Activated B cell treated with CpG ODN at 0.5 μM for 24 hours (primary cell): Measurements from ENCODE around the gene NRG3. TPM values are rescaled to one million over a fixed set of nuclear protein-coding genes. Genes with fewer than 3 reads are reported as not detected.

Experiments used
- ATAC-seq: fragments of 200-7000 bp; cut with Tn5 transposase; one replicate; pipeline ENCODE4 v1.10.0; 2021; ENCODE audit warnings: low read depth, mild to moderate bottlenecking, moderate library complexity
- CTCF ChIA-PET: fragments of 350-600 bp; sonication (Branson Sonifier 250); formaldehyde crosslinking; loops from one replicate; lab custom pipeline; 2021; ENCODE audit warnings: antibody characterized with exemption; lab: Charles Lee
- POLR2A ChIA-PET: fragments of 350-600 bp; sonication (Branson Sonifier 250); formaldehyde crosslinking; loops from one replicate; lab custom pipeline; 2021; ENCODE audit warnings: antibody characterized with exemption; lab: Charles Lee
- DNase-seq: peaks from one replicate; pipeline ENCODE4 v3.0.0; 2022
- H3K27ac Mint-ChIP-seq: one replicate; pipeline ENCODE4 v1.8.0; 2020; ENCODE audit warnings: mixed read lengths
- H3K27me3 Mint-ChIP-seq: one replicate; pipeline ENCODE4 v1.8.0; 2021; ENCODE audit warnings: mixed read lengths
- H3K36me3 Mint-ChIP-seq: one replicate; pipeline ENCODE4 v1.8.0; 2021; ENCODE audit warnings: low read depth, mixed read lengths
- H3K4me1 Mint-ChIP-seq: one replicate; pipeline ENCODE4 v1.8.0; 2021; ENCODE audit warnings: mixed read lengths
- H3K4me3 Mint-ChIP-seq: one replicate; pipeline ENCODE4 v1.8.0; 2020; ENCODE audit warnings: mild to moderate bottlenecking, mixed read lengths
- H3K9me3 Mint-ChIP-seq: one replicate; pipeline ENCODE4 v1.8.0; 2020; ENCODE audit warnings: mixed read lengths
- intact Hi-C: fragments of 100-400 bp; cut with micrococcal nuclease; formaldehyde crosslinking; loops from one replicate; pipeline ENCODE4 v1.15.1; 2024
- total RNA-seq: library from RNA; stranded (reverse); gene quantifications from 2 replicates; pipeline ENCODE4 v1.2.3, GENCODE V29; 2022
- TF ChIP-seq, protein P1 (sequence below): fragments of 200-600 bp; IDR thresholded peaks from one replicate; pipeline ENCODE4 v1.8.0; 2022; ENCODE audit warnings: antibody characterized with exemption, mild to moderate bottlenecking

Gene NRG3
- total RNA-seq, 1 donor from 2014 or later, result not detected

DNA sequence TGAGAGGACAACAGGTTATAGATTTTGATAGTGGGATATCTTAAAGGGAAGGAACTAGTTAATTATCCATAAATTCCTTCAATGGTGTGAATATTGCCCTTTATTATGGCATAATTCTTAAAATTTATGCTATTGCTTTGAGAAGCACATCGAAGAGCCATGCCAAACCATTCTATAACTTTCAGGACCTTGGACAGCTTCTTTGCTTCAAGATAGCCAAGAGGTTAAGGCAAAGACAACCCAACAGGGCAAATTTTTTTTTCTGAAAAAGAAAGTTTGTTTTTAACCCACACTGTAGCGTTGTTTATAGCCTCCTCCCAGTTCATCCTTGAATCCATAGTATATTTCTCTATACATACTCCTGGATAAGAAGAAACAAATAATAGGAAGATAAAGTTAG is 103.2 kb downstream of the NRG3 start:
- H3K4me3 Mint-ChIP-seq, result no peak overlapping the region
- intact Hi-C loops, result no loop called here
- H3K36me3 Mint-ChIP-seq, result no peaks in the 10 kb centered on the region
- CTCF ChIA-PET, result no interaction called here
- ATAC-seq (no peak), DNase-seq (no peak)
- TF ChIP-seq, protein P1, sequence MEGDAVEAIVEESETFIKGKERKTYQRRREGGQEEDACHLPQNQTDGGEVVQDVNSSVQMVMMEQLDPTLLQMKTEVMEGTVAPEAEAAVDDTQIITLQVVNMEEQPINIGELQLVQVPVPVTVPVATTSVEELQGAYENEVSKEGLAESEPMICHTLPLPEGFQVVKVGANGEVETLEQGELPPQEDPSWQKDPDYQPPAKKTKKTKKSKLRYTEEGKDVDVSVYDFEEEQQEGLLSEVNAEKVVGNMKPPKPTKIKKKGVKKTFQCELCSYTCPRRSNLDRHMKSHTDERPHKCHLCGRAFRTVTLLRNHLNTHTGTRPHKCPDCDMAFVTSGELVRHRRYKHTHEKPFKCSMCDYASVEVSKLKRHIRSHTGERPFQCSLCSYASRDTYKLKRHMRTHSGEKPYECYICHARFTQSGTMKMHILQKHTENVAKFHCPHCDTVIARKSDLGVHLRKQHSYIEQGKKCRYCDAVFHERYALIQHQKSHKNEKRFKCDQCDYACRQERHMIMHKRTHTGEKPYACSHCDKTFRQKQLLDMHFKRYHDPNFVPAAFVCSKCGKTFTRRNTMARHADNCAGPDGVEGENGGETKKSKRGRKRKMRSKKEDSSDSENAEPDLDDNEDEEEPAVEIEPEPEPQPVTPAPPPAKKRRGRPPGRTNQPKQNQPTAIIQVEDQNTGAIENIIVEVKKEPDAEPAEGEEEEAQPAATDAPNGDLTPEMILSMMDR, result no peak
- POLR2A ChIA-PET, result no interaction called here
- H3K9me3 Mint-ChIP-seq, result peaks cover 5% of the 10 kb centered on the region
- no peak overlapping the region for H3K27ac Mint-ChIP-seq
- no peaks in the 10 kb centered on the region for H3K4me1 Mint-ChIP-seq
- H3K27me3 Mint-ChIP-seq, result no peaks in the 10 kb centered on the region

DNA sequence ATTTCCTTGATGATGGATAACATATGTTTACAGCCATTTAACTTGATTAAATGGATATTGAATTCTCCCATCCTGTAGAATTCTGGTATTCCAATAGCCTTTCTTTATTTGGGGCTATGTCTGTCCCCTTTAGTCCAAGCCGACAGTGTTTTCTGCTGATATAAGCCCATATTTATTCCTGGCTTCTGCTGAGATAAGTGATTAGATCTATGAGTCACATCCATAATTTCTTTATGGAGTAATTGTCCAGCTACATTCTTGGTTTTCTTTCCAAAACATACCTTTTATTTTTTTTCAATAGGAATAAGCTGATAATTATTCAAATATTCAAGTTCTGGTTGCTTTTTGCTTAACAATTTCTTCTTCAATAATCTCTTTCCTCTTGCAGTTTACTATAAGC is 106.7 kb downstream of the NRG3 start:
- no peaks in the 10 kb centered on the region for H3K27me3 Mint-ChIP-seq
- no peak overlapping the region for H3K4me3 Mint-ChIP-seq
- no peak for DNase-seq
- POLR2A ChIA-PET, result no interaction called here
- TF ChIP-seq, protein P1, result no peak
- H3K4me1 Mint-ChIP-seq, result no peaks in the 10 kb centered on the region
- no peak for ATAC-seq
- CTCF ChIA-PET, result no interaction called here
- no peaks in the 10 kb centered on the region for H3K36me3 Mint-ChIP-seq
- peaks cover 3% of the 10 kb centered on the region for H3K9me3 Mint-ChIP-seq
- intact Hi-C loops, result no loop called here
- no peak overlapping the region for H3K27ac Mint-ChIP-seq

DNA sequence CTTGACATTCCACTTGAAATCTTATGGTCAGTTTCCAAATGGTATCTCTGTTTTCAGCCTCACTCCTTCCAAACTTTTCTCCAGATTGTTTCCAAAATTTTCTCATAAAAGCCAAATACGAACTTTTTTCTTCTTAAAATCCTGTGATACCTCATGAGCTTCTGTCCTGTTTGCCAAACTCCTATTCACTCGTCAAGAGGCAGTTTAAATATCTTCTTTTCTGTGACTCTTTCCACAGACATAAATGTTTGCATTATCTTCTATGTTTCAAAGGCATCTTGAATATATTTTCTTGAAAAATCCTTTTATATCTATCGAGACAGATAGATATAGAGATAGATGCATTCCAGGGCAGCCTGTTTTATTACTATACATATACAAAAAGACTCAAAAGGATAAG is 109.4 kb downstream of the NRG3 start:
- intact Hi-C loops, result no loop called here
- TF ChIP-seq, protein P1, result no peak
- CTCF ChIA-PET, result no interaction called here
- no peak overlapping the region for H3K27ac Mint-ChIP-seq
- H3K27me3 Mint-ChIP-seq, result no peaks in the 10 kb centered on the region
- no peaks in the 10 kb centered on the region for H3K36me3 Mint-ChIP-seq
- ATAC-seq, result no peak
- peaks cover 6% of the 10 kb centered on the region for H3K9me3 Mint-ChIP-seq
- POLR2A ChIA-PET, result no interaction called here
- DNase-seq, result no peak
- no peak overlapping the region for H3K4me3 Mint-ChIP-seq
- H3K4me1 Mint-ChIP-seq, result no peaks in the 10 kb centered on the region

DNA sequence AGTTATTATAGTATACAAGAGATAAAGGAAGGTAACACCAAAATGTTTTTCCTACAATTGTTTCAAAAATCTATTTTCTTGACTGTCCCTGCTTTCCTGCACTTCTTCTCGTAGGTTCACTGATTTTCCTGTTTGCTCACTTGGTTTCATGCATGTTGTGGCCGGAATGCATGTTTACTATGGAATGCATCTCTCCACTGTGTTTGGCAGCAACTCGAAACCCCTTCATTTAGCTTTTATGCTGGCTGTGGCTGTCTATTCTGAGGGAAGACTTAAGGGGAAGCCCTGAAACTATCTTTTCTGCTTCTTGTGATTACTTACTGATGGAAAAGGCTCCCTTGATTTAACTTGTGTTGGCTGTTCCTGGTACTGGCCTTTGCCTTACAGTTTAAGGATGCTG is 120.3 kb downstream of the NRG3 start:
- intact Hi-C loops, result no loop called here
- Mint-ChIP-seq H3K36me3 (no peaks in the 10 kb centered on the region), H3K9me3 (no peaks in the 10 kb centered on the region), H3K27ac (no peak overlapping the region), H3K27me3 (no peaks in the 10 kb centered on the region), H3K4me1 (no peaks in the 10 kb centered on the region), H3K4me3 (no peak overlapping the region)
- ChIA-PET POLR2A (no interaction called here), CTCF (no interaction called here)
- TF ChIP-seq, protein P1, result no peak
- DNase-seq (no peak), ATAC-seq (no peak)

DNA sequence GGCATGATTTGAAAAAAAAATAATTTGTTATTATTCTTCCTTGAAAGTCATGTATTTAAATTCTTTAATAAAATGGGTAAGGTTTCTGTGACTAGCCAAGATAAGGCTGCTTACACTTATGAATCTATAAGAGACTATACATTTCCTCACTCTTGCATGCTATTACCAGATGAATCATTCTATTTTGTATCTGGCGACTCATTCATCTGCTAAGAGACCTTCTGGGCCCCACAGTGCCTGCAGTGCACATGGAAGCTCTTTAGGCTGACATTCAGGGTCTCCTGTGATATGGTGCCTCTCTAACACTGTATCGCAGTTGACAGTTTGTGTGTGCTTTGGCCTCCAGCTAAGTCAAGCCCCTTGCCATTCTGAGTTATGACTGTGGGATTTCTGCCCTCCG is 121.9 kb downstream of the NRG3 start:
- H3K4me1 Mint-ChIP-seq, result no peaks in the 10 kb centered on the region
- H3K27me3 Mint-ChIP-seq, result no peaks in the 10 kb centered on the region
- intact Hi-C loops, result no loop called here
- no peaks in the 10 kb centered on the region for H3K9me3 Mint-ChIP-seq
- no peaks in the 10 kb centered on the region for H3K36me3 Mint-ChIP-seq
- ATAC-seq (no peak), DNase-seq (no peak)
- ChIA-PET POLR2A (no interaction called here), CTCF (no interaction called here)
- no peak overlapping the region for H3K4me3 Mint-ChIP-seq
- TF ChIP-seq, protein P1, result no peak
- H3K27ac Mint-ChIP-seq, result no peak overlapping the region
